ENCODE results near the gene REV3L.

REV3L gene

DNA sequence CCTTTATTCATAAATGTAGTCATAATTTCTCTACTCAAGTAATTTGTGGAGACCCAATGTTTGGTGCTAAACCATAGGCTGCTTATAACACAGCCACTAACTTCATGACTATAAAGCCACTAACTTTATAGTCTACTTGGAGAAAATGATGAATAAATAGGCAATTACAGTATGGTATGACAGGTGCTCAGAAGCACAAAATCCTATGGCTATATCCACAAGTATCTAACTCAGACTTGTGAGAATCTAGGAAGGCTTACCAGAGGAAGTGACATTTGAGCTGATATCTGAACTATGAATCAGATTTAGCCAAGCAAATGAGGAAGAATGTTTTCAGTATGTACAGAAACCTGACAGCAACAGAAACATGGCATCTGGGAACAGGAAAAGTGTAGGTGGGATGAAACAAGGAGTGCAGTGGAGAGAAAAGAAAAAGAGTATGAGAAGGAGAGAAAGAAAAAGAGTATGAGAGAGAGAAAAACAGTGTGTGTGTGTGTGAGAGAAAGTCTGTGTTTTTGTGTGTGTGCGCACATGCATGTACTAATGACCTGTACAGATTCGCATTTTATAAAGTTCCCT is 59.9 kb downstream of the REV3L start:
- no peak for DNase-seq (ENCODE audit: low read depth)

DNA sequence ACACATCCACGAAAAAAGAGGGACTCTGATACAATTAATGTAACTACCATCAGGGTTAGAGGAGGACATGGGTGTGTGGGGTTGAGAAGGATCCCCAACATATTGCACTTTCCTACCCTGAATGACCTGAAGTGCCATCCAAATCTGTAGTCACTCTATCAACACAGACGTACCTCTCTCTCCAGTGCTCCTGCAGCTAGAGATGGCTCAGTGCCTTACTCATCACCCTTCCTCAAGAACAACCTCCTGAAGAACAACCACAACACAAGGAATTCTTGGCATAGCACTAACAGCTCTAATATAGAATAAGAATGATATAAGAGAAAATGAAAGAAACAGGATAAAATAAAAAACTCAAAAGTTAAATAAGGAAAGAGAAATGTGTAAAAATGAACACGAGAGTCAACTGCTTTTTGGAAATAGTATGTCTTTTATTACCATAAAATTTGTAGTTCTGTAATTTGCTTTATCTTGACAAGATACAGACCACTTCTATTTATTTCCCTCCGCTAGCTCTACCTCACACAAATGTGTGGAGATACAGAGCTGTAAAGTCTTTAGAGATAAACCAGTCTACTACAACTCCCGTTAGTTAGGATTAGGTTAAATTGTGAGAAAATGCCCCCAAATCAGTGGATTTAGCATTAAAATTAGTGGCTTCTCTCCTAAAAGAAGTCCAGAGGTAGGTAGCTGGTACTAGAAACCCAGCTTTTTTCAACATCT is 63.9 kb downstream of the REV3L start:
- DNase-seq (ENCODE audit: low read depth) = no peak

DNA sequence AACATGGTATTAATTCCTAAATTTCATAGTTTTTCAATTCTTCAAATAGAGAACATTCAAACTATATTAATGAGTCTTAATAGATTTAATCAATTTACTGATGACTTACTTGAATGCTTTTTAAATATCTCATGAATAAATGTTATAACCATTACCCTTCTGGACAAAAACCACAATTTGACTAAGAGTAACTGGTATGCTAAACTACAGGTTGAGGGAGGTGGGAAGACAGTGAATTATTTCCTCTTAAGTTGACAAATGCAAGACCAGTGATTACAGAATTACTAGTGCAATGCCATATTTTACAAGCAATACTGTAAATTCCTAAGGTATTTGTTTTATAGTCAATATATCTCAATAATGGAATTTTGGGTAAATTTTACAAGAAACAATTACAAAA is 65.1 kb downstream of the REV3L start:
- DNase-seq (ENCODE audit: low read depth) = no peak

DNA sequence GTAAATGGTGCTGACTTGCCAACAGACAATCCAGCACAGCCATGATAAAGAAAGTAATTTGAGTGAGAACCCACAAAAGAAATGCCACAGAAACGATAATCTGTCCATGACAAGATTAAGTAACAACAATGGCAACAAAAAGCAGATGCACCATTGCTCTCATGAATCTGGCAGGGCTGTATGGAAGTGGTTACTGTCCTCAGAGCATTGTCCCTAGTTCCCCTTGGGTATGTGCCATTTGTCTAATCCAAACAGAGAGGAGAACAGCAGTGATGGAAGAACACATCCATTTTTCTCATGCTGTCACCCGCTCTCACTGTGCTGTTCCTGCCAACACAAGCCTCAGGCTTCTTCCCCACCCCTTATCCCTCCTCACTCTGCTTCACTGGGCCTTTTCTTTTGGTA is 65.8 kb downstream of the REV3L start:
- no peak for DNase-seq (ENCODE audit: low read depth)

DNA sequence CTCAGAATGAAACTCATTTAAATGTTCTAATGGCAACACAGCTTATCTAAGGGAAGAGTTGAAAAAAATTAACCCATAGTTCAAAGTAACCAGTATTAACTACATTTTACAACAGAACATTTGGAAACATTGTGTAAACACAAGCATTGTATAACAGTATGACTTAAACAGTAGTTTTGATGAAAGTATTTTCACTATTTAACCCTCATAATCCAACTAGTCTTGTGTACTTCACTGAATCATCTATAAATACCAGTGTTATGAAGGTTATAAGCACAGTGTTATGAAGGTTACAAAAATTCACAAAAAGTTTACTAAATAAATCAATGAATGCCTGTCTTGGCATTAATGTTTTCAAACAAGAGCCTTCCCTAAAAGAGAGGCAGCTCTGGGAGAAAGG is 66.5 kb downstream of the REV3L start:
- DNase-seq (ENCODE audit: low read depth) = no peak

DNA sequence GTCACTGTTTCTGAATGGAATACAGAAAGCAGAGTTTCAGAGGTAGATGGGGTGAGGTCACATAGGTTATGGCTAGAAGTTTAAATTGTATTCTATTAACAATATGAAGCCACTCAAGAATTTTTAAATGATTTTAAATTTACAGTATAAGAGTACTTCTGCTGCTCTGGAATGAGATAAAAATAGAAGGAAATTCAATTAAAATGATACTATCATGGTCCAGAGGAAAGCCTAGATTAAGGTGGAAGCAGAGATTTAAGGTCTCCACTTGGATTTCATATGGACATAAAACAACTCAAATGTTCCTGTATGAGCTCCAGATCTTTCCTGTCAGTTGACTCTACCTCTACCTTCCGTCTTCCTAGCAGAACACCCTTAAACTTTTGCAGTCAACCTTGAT is 68.6 kb downstream of the REV3L start:
- DNase-seq (ENCODE audit: low read depth) = no peak

DNA sequence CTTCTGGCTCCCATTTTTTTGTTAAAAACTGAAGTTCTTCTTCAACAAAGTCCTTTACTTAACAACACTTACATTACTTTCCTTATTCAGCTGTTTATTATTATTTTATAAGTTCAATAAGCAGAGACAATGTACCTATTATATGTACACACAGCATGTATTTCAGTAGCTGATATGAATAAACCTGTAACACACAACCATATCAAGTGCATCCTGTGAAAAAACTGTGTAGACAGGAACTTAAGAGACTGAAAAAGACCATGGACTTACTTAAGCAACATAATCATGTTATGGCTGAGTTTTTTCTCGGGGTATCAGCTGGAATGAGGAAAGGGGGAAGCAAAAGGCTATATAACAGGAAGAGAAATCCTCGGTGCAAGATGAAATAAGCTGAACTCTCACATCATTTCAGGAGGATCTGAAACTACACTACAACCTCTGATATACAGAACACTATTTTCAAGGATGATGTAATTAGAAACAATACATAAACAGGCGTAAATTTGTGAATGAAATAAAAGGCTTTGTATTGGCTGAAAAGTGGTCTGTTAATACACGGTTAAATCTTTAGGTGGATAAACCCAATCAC is 70.9 kb downstream of the REV3L start:
- DNase-seq (ENCODE audit: low read depth) = no peak

DNA sequence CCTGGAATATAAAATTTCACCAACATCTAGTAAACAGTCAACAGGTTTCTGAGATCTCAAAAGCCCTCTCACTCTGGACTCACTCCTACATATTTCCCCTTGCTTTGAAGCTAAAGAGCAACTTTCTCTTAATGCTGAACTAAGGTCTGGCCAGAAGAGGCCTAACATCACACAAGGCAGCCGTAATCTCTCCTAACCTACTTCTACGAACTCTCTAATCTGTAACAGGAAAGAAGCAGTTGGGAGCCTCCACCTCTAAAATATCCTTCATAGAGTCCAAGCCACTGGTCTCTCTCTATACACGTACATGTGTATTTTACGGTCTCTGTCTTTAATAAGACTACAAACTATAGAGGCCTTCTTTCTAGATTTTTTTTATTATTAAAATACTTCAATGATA is 72.0 kb downstream of the REV3L start:
- DNase-seq (ENCODE audit: low read depth) = no peak

DNA sequence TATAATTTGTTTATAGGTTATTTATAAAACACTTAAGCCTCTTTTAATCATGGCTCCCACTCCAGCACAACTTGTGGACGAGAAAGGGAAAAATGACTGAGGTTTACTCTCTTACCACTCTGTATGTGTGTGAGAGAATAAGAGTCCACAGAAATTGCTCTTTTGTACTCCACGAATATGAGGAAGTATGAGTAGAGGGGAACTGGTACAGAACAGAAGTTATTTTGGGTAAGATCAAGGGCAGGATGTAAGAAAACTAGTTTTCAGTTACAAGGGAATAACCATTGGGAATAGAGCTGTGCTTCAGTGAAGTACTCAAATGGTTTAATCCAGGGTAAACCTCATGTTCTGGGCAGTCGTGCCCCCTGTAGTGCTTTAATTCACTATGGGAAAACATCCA is 72.6 kb downstream of the REV3L start:
- DNase-seq (ENCODE audit: low read depth) = no peak

DNA sequence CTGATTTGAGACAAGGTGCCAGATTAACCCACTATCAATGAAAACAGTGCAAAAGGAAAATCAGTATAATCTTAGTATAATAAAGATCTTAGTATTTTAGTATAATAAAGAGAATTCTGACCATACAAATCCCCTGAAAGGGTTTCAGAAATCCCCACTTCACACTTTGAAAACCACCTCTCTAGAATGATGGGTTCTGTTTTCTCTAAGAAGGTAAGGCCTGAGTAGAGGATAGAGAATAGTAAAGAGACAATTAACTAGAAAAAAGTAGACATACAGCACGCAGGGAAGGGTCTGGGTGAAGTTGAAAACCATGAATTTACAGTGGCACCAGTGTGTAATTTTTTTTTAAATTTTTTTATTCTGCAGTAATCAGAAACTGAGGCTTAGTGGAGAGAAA is 73.6 kb downstream of the REV3L start:
- DNase-seq (ENCODE audit: low read depth) = no peak

DNA sequence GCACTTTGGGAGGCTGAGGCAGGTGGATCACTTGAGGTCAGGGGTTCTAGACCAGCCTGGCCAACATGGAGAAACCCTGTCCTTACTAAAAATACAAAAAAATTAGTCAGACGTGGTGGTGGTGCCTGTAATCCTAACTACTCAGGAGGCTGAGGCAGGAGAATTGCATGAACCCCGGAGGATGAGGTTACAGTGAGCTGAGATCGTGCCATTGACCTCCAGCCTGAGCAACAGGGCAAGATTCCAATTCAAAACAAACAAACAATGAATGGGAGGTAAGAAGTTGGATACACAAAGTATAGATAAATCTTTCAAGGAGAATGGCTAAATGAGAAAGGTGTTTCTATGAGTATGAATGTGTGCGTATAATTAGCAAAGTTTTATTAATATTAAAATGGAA is 75.3 kb downstream of the REV3L start:
- DNase-seq (ENCODE audit: low read depth) = no peak

DNA sequence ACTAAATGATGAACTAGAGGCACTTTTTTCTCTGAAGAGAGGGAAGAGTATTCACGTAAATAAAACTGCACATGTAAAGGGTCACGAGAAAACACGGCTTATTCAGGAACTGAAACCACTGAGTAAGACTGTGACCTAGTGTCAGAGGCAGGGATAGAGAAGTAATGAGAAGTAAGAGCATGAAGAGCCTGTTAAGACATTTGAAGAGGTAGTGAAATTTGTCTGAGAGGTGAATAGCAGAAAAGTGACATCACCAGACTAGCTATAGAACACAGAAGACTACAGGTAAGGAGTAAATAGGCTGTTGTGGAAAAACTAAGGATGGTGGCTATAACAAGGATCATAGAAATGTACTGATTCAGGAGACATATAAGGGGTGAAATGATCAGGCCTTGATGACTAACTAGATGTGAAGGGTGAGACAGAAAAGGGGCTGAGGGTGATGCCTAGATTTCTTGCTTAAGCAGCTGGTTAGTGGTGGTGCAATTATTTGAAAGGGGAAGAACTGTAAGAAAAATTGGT is 76.8 kb downstream of the REV3L start:
- no peak for DNase-seq (ENCODE audit: low read depth)

DNA sequence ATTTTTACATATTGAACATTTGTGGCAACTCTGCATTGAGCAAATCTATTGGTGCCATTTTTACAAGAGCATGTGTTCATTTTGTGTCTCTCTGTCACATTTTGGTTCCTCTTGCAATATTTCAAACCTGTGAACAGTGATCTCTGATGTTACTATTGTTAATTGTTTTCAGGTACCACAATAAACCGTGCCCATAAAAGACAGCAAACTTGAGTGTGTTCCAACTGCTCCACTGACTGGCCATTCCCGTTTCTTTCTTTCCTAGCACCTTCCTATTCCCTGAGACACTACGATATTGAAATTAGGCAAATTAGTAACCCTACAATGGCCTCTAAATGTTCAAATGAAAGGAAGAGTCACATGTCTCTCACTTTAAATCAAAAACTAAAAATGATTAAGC is 79.6 kb downstream of the REV3L start:
- no peak for DNase-seq (ENCODE audit: low read depth)

DNA sequence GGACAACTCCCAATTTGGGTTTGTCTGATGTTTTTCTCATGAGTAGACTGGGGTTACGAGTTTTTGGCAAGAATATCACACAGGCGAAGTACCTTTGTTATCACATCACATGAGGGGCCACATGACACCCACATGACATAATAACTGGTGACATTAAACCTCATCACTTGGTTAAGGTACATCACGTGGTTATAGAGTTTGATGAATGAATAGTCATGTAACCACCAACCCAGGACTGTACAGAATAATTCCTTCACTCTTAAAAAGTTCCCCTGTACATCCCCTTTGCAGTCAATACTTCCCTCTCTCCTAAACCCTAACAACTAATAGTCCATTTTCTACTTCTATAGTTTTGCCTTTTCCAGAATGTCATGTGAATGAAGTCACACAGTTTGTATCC is 83.4 kb downstream of the REV3L start:
- no peak for DNase-seq (ENCODE audit: low read depth)

DNA sequence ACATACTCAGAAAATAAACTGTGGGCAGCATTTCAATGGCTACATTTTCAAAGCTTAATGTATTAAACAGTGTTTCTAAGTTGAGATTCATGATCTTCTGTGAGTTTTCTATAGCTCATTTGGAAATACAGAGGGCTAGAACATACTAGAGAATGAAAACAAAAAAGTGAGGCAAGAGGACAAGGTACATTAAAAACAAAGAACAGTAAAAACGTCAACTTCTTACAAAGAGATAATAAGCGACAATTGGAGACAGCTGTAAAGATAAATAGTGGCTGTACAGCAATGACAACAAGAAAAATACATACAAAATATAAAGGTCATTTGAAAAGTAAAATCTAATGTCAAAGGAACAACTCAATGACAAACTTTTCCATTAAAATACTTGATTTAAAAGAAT is 94.3 kb downstream of the REV3L start:
- DNase-seq (ENCODE audit: low read depth) = no peak

DNA sequence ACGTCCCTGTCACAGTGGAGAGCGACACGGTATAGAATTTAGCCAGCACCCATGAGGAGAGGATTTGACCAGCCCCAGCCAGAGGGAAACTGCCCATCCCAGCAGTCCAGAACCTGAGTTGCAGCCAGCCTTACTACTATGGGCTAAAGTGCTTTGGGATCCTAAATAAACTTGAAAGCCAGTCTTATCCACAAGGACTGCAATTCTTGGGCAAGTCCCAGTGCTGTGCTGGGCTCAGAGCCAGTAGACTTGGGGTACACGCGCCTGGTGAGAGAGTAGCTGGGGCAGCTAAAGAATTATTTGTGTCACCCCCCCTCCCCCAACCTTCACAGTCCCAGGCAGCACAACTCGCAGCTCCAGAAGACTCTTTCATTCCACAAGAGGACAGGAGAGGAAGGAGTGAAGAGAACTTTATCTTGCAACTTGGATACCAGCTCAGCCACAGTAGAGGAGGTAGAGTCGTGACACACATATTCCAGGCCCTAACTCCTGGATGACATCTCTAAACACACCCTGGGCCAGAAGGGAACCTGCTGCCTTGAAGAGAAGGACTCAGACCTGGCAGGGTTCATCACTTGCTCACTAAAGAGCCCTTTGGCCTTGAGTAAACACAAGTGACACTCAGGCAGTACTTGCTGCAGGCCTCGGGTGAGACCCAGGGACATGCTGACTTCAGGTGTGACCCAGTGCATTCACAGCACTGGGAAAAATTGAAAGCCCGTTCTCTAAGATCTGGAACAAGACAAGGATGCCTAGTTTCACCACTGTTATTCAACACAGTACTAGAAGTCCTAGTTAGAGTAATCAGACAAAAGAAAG is 100.3 kb downstream of the REV3L start:
- DNase-seq (ENCODE audit: low read depth) = no peak

DNA sequence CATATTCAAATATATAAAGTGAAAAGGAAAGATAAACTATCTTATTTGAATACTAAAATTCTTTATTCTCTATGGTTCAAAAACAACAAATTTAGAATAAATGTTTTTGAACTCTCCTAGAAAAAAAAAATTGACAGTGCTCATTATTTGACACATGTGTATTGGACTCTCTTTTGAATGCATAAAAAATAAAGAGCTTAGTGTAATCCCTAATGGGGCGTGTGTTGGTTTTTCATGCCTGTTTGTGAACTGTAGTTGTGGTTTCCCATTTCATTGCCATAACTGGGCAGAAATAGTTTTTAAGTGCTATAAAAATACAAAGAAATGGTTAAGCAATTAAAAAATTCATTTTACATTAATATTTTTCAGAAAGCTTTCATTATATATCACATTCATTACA is 101.3 kb downstream of the REV3L start:
- no peak for DNase-seq (ENCODE audit: low read depth)

DNA sequence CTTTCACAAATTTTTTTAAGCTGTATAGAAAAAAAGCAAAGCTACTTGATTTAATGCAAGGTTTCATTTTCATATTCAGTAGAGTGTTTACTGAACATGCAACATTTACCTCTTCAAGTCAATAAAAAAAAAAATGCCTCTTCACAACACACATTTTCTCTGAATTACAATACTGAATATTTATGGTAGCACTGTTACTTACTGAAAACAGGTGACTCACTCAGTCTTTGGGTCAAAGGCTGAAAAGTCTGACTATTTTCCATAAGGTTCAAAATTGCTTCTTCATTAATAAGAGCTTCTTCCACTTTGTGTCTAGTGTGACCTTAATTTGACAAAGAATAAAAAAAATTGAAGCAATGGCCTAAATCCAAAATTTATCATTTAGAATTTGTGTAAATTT is 101.9 kb downstream of the REV3L start:
- DNase-seq (ENCODE audit: low read depth) = no peak

DNA sequence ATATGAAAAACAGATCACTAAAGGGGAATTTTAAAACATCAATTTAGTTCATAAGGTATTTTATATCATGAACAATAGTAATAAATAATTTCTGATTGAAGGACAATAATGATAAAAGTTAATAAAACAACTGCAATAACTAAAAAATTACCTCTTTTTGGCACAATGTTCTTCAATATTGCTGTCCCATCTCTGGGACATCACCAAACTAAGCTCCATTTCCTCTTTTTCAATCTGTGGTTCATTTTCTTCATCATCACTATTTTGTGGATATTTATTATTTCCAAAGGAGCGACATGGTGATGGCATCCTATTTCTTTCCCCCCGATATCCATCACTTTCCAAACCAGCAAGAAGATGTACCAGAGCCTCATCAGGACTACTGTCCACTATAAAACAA is 103.2 kb downstream of the REV3L start:
- no peak for DNase-seq (ENCODE audit: low read depth)

DNA sequence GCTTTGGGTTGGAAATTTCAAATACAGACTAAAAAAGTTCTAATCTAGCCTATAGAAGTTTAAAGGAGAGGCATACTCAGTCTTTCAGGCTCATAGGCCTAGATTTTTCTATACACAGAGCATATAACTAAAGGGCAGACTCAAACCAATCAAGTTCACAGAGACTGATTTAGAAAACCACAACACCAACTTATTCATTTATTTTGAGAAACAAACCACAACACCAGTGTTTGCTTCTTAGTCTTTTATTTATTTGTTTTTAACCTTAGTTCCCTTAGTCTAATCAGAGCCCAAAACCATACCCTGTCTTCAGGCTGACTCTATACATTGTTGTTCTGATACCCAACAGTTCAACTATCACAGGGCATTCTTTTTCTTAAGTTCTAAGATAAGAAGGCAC is 103.7 kb downstream of the REV3L start:
- DNase-seq (ENCODE audit: low read depth) = no peak

DNA sequence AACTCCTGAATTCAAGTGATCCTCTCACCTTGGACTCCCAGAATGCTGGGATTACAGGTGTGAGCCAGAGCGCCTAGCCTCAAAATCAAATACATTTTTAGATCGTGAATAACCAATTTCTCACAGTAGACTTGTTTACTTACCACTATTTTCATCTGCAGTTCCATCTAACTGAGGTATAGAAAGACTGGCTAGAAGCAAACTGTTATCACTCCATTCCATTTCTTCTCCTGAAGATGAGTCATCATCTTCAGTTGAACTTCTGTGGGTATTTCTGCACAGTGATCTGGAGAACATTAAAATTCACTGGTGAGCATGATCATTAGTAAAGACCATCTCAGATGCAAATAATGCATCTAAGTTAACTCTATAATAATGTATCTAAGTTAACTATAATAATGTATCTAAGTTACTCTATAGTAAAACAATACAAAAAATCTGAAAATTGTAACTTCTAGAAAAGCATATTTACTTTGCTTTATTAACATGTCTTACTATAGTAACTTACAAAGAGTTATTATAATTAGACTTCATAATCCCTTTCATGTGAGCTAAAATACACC is 105.4 kb downstream of the REV3L start:
- no peak for DNase-seq (ENCODE audit: low read depth)

DNA sequence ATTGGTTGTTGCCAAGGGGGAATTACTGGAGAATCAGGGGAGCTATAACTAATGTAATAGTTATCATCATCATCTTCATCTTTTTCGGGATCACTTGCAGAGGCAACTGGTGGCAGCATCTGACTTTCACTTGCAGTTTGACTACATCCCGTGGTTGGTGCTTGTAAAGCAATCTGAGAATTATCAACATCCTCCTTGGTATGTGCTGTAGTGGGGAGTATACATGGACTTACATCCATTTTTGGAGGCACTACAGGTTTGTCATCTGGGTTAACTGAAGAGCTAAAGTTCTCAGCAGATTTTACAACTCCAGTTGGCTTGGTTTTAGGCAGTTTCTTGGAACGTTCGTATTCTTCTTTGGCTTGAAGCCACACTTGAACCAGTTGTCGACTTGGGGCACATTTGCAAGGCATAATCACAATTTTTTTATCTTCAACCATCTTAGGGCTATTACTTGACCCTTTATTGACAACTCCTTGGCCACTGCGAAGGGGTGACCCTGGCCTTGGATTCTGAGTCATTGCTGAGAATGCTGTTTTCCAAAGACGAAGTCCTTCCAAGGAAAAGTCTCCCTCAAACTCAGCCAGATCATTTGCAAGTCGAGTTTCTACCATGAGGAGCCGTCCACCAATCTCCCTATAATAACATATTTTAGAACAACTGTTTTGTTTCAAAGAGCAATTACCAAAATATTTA is 115.5 kb downstream of the REV3L start:
- no peak for DNase-seq (ENCODE audit: low read depth)

All from fibroblast of the conjunctiva (primary cell).